T47D (cell line): Measurements from ENCODE around the gene ZNF280B.

ENCODE experiments used
- DNase-seq, 2 experiments: peaks; one replicate each; pipeline versions ENCODE4 v3.0.0 to v3.0.0-alpha.2; 2011 to 2012; ENCODE audit warnings: low read depth in 1 of 2, low spot score in 1 of 2
- JUND ChIP-seq: IDR thresholded peaks from 2 replicates; pipeline ENCODE4 v1.6.1; 2012; ENCODE audit warnings: low read depth
- in situ Hi-C: cut with HindIII; loops from 2 replicates; pipeline ENCODE4 v1.10.0; 2016; ENCODE audit warnings: low sequenced_read_pairs, low pct_unique_long_range_greater_than_20kb

ZNF280B gene

DNA sequence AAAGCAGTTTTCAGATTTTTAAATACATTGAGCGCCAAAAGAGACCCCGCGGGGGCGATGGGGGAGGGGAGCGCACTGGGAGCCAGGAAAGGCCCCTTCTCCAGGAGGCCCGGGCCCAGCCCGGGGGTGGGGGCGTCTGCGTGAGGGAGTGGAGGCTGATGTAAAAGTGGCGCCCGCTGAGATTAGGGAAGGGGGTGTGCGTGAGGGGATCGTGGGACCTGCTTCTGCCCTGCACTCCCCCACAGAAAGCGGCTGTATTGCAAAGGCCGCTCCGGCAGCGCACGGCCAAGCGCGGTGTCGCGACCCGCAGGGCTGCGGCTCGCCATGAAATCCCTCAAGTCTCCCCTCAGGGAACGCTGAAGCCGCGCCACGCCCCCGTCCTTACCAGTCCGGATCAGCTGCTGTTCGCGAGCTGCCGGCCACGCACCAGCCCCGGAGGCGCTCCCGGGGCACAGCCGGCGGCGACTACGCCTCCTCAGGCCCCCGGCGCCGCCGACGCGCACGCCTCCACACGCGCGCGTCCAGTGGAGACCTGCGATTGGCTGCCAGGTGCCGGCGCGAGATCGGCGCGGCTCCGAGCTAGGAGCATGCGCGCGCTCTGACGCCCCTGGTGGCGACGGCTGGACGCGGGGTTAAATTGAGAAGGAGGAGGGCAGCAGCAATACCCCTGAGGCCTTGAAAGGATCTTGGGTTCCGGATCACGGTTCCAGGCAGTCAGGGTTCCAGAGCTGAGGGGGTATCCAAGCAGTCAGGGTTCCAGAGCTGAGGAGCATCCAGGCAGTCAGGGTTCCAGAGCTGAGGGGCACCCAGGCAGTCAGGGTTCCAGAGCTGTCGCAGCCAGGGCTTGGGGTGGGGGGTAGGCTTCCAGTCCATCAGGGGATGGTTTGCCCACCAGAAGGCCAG, at the start of gene ZNF280B:
TSS of gene ZNF280B (minus strand) at position 469 of the 903 bp plus-strand sequence. CDS start 19,344 bp downstream, outside the sequence.
- no peak for DNase-seq
- in situ Hi-C loops: no loop called here
- TF ChIP-seq JUND: no peak

DNA sequence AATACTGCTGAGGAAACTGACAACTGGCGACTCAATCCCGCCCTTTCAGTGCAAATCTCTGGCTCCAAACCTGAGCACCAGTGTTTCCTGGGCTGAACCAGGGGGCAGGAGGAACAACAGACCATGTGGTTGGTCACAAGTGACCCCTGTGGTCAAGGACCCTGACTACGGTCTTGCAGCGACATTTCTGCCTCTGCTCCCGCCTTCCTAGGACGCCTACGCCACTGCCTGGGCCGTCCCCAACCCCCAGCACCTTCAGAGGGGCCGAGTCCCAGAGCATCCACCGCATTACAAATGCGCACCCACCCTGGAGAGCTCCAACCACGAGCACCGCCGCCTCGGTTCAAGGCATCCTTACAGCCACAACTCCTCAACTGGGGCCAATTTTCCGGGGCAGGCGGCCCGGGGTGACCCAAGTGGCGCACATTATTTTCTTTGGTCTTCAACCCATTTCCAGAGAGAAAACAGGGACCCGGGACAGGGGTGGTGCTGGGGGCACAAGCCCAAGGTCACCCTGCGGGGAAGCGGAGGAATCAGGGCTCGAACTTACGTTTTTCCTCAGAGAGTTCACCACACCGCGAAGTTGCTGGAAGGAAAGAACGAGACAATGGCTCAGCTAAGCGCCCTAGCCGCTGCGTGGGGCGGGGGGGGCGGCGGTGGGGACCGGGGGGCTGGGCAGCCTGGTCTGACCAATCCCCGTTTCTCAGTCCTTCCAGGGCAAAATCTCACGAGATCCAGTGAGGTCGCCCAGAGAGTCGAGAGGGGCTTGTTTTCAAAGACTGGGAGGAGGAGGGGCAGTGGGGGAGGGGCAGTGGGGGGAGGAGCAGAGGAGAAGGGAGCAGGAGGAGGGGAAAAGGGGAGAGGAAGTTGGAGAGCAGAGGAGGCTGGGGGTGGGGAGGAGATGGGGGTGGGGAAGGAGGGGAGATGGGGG, 48.7 kb upstream of the ZNF280B start:
- in situ Hi-C loops: no loop called here
- DNase-seq: peak in 1 of 2 experiments; percentile 11
- TF ChIP-seq JUND: no peak

DNA sequence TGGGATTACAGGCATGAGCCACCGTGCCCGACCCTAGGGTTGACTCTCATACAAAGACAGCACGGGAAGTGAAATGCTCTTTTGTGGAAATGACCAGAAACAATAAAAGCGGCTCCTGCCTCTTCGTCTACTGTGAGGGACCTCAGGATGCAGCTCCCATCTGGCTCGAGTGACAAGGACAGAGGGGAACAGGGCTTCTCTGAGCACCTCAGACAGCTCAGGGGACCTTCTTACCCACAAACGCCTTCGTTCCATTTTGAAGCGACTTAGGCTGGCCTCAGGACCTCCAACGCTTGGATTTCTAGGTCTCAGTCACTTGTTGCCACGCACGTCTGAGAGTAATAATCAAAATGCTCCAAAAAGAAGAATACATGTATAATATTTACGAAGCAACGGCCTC, 48.0 kb upstream of the ZNF280B start:
- in situ Hi-C loops: no loop called here
- TF ChIP-seq JUND: no peak
- DNase-seq: no peak

- in situ Hi-C loops: no loop called here
- DNase-seq: no peak
- no peak for TF ChIP-seq JUND
Observed at GRCh38 chr22:22555596-22555995, 47.1 kb upstream of the ZNF280B start.

- in situ Hi-C loops: no loop called here
- no peak for DNase-seq
- TF ChIP-seq JUND: no peak
Observed at GRCh38 chr22:22554587-22555284, 46.2 kb upstream of the ZNF280B start.

GRCh38 chr22:22553735-22554586, 45.4 kb upstream of the ZNF280B start:
- DNase-seq: peak in 1 of 2 experiments; percentile 18
- no peak for TF ChIP-seq JUND
- in situ Hi-C loops: no loop called here

GRCh38 chr22:22553141-22553540, 44.6 kb upstream of the ZNF280B start:
- in situ Hi-C loops: no loop called here
- DNase-seq: no peak
- TF ChIP-seq JUND: no peak

- in situ Hi-C loops: no loop called here
- no peak for DNase-seq
- TF ChIP-seq JUND: no peak
Observed at GRCh38 chr22:22552630-22553029, 44.1 kb upstream of the ZNF280B start.

DNA sequence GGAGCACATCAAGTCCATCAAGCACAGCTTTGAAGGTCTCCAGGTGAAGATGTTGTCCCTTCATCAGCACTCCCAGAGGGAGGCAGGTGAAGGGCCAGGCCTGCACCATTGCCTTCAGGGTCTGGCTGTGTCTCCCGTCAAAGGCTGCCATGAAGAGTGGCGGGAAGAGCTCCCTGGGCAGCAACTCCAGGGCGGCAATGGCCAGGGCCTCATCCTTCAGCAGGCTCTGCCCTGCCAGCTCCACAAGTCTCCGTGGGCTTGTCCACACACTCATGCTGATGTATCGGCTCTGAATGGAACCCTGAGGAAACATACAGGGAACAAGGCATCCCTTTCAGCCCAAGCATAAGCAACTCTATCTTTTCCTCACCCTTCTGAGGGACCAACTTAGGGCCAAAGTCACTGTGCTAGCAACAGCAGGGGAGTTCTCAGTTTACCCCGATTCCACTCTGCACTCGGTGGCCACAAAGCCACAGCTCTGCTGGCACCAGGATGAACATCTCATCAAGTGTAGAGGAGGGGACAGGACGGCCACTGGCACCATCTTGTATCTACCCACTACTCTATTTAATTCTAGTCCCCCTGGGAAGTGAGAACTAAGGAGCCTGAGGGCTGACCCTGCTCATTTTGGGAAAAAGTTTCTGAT, 42.4 kb upstream of the ZNF280B start:
- no peak for DNase-seq
- in situ Hi-C loops: no loop called here
- TF ChIP-seq JUND: no peak

DNA sequence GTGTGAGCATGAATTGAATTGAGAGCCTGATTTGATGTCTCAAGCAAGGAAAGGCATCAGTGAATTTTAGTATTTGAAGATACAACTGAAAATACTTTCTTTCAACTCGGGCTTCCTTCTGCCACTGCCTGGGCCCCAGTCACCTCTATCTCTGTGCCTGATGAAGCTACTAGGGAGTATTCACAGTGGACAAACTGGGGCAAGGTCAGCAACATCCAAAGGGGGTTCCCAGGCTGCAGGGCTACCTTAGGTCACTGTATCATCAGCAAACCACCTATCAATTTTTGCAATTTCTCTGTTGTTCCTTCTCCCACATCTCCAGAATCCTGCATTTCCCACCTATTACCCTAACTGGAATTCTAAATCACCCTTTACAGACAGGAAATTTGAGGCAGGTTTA, 40.4 kb upstream of the ZNF280B start:
- TF ChIP-seq JUND: no peak
- no peak for DNase-seq
- in situ Hi-C loops: no loop called here

- TF ChIP-seq JUND: no peak
- no peak for DNase-seq
- in situ Hi-C loops: no loop called here
Observed at GRCh38 chr22:22548317-22548716, 39.8 kb upstream of the ZNF280B start.
